AG09309 (cell line): ENCODE results near the gene SNX32.
"Not testable (repeated sequence)": the region's sequence is repeated elsewhere in the genome, so short reads cannot be mapped to it uniquely, and the experiment has no call there.

Experiments
- DNase-seq: peaks from one replicate; pipeline ENCODE4 v3.0.0-alpha.2; 2010; ENCODE audit warnings: low read depth
- H3K4me3 ChIP-seq: 2 replicates; pipeline ENCODE4 v1.5.1; 2011; ENCODE audit warnings: mild to moderate bottlenecking, low read depth, low read length, moderate library complexity; ENCODE audit not compliant: control insufficient read depth
- TF ChIP-seq, protein P1 (sequence below): IDR thresholded peaks from 2 replicates; pipeline ENCODE4 v1.5.1; 2011; ENCODE audit warnings: mild to moderate bottlenecking, low read depth, low read length, inconsistent platforms; ENCODE audit not compliant: insufficient read depth, control insufficient read depth; ENCODE audit errors: missing control alignments

The SNX32 gene

DNA sequence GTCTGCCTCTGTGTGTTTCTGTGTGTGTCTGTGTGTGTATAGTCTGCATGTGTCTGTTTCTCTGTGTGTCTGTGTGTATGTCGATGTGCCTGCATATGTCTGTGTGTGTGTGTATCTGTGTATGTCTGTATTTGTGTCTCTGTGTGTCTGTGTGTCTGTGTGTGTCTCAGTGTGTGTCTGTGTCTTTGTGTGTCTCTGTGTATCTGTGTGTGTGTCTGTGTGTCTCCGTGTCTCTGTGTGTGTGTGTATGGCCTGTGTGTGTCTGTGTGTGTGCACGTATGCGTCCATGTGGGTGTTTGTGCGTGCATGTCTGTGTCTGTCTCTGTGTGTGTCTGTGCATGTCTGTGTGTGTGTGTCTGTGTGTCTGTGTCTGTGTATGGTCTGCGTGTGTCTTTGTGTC, 439 bp downstream of the SNX32 start:
- H3K4me3 ChIP-seq: peak overlapping the region; percentile 47
- TF ChIP-seq, protein P1, sequence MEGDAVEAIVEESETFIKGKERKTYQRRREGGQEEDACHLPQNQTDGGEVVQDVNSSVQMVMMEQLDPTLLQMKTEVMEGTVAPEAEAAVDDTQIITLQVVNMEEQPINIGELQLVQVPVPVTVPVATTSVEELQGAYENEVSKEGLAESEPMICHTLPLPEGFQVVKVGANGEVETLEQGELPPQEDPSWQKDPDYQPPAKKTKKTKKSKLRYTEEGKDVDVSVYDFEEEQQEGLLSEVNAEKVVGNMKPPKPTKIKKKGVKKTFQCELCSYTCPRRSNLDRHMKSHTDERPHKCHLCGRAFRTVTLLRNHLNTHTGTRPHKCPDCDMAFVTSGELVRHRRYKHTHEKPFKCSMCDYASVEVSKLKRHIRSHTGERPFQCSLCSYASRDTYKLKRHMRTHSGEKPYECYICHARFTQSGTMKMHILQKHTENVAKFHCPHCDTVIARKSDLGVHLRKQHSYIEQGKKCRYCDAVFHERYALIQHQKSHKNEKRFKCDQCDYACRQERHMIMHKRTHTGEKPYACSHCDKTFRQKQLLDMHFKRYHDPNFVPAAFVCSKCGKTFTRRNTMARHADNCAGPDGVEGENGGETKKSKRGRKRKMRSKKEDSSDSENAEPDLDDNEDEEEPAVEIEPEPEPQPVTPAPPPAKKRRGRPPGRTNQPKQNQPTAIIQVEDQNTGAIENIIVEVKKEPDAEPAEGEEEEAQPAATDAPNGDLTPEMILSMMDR: no peak
- DNase-seq: no peak

DNA sequence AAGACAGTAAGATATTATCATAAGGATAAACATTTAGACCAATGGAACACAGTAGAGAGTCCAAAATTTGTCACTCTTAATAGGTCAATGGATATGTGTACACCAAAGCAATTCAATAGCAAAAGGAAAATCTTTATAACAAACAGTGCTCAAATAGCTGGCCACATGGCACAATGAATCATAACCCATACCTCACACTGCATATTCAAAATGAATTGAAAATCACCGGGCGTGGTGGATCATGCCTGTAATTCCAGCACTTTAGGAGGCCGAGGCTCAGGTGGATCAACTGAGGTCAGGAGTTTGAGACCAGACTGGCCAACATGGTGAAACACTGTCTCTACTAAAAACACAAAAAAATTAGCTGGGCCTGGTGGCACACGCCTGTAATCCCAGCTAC, 8.4 kb downstream of the SNX32 start:
- TF ChIP-seq, protein P1: no peak
- no peak for DNase-seq
- no peak overlapping the region for H3K4me3 ChIP-seq

DNA sequence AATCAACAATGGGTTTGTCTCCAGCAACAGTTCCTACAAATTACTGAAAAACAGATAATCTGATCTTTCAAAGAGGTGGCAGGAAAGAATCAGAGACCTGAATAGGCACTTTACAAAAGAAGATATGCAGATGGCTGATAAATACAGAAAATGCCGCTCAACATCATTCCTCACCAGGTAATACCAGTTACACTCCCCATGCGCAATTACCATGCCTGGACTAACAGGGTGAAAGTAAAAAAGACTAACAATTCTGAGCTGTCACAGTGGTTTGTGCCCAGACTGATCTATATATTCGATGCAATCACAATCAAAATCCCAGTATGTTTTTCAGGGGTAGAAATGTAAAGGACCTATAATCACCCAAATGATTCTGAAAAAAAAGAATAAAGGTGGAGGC, 10.0 kb downstream of the SNX32 start:
- no peak overlapping the region for H3K4me3 ChIP-seq
- no peak for DNase-seq
- TF ChIP-seq, protein P1: no peak

DNA sequence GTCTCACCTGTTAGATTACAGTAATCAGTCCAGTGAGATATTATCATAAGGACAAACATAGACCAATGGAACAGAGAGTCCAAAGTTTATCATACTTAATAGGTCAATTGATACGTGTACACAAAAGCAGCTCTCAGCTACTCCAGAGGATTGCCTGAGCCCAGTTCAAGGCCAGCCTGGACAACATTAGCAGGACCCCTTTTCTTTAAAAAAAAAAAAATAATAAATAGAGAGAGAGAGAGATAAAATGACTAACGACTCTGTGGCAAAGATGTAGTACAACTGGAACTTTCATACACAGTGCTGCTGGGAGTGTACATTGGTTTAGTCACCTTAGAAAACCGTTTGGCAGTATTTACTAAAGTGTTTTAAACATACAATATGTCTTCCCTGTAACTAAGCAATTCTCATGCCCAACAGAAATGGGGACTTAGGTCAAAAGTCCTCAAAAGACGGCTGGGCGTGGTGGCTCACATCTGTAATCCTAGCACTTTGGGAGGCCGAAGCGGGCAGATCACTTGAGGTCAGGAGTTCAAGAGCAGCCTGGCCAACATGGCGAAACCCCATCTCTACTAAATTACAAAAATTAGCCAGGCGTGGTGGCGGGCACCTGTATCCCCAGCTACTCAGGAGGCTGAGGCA, 10.6 kb downstream of the SNX32 start:
- TF ChIP-seq, protein P1: no peak
- no peak for DNase-seq
- no peak overlapping the region for H3K4me3 ChIP-seq

DNA sequence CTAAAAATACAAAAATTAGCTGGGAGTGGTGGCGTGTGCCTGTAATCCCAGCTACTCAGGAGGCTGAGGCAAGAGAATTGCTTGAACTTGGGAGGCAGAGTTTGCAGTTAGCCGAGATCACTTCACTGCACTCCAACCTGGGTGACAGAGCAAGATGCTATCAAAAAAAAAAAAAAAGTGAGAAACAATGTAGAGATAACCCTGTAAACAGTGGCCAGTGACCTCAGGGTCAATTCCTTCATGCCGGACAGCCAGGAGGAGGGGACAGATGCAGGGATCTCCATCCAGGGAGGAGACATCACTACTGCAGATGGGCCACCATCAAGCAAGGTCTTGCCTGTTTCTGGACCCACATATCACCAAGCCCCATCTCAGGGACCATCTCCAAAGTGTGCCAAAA, 14.0 kb downstream of the SNX32 start:
- no peak overlapping the region for H3K4me3 ChIP-seq
- TF ChIP-seq, protein P1: no peak
- no peak for DNase-seq

DNA sequence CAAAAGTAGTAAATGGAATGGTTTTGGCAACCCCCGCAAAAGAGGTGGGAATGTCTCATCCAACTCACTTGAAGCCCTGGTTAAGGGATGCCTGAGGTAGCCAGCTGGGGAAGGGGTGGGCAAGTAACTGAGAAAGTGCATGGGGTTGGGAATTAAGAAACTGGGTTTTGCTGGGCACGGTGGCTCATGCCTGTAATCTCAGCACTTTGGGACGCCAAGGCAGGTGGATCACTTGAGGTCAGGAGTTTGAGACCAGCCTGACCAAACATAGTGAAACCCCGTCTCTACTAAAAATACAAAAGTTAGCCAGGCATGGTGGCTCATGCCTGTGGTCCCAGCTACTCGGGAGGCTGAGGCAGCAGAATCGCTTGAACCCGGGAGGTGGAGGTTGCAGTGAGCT, 14.9 kb downstream of the SNX32 start:
- H3K4me3 ChIP-seq, DNase-seq: not testable (repeated sequence)

DNA sequence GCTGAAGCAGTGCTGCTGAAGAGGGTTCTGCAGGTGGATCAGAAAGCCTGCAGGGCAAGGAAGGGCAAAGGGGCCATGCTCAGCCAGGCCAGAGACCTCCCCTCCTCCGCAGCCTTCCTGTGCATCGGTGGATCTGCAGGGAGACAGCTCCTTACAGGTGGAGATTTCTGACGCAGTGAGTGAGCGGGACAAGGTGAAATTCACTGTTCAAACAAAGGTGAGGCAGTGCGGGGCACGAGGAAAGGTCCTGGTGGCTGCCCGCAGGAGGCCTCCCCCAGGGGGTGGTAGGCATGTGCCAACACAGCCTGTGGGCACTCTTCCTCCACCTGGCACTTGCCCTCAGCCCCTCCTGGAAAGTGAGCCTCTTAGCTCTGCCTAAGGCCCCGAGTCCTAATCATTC, 15.6 kb downstream of the SNX32 start:
- TF ChIP-seq, protein P1: no peak
- DNase-seq: no peak
- no peak overlapping the region for H3K4me3 ChIP-seq
